HG03571 (cell line): Measurements from ENCODE around the gene S100A9.
"Not testable (repeated sequence)": the region's sequence is repeated elsewhere in the genome, so short reads cannot be mapped to it uniquely, and the experiment has no call there.

Source experiments
- ATAC-seq: cut with Tn5 transposase; IDR thresholded peaks from one replicate; pipeline ENCODE4 v1.9.1; 2021; ENCODE audit not compliant: unreplicated experiment

Gene S100A9

GRCh38 chr1:153357853-153358690, at the start of gene S100A9:
TSS of gene S100A9 (plus strand) at chr1:153357854. CDS start at chr1:153358284, 430 bp downstream.
- no peak for ATAC-seq

- ATAC-seq: no peak
Measured at GRCh38 chr1:153308540-153308939, 49.1 kb upstream of the S100A9 start.

- ATAC-seq: no peak
Measured at GRCh38 chr1:153309441-153309840, 48.2 kb upstream of the S100A9 start.

GRCh38 chr1:153310526-153310925, 47.1 kb upstream of the S100A9 start:
- ATAC-seq: no peak

- ATAC-seq: no peak
Measured at GRCh38 chr1:153312570-153313186, 45.0 kb upstream of the S100A9 start, which contains the start of gene PGLYRP3. TSS of gene PGLYRP3 (minus strand) at chr1:153312952. CDS start at chr1:153310665, 2,287 bp downstream.

GRCh38 chr1:153313288-153313687, 44.4 kb upstream of the S100A9 start:
- ATAC-seq: no peak

- ATAC-seq: not testable (repeated sequence)
Measured at GRCh38 chr1:153314388-153314787, 43.3 kb upstream of the S100A9 start.

- ATAC-seq: not testable (repeated sequence)
Measured at GRCh38 chr1:153316013-153316412, 41.6 kb upstream of the S100A9 start.

- ATAC-seq: not testable (repeated sequence)
Measured at GRCh38 chr1:153318145-153318544, 39.5 kb upstream of the S100A9 start.

GRCh38 chr1:153322568-153322967, 35.1 kb upstream of the S100A9 start:
- no peak for ATAC-seq

GRCh38 chr1:153324912-153325311, 32.7 kb upstream of the S100A9 start:
- no peak for ATAC-seq

- ATAC-seq: no peak
Measured at GRCh38 chr1:153333902-153334301, 23.8 kb upstream of the S100A9 start.

- ATAC-seq: no peak
Measured at GRCh38 chr1:153336650-153337049, 21.0 kb upstream of the S100A9 start.

- ATAC-seq: no peak
Measured at GRCh38 chr1:153337980-153338853, 19.4 kb upstream of the S100A9 start.

GRCh38 chr1:153339802-153340201, 17.9 kb upstream of the S100A9 start:
- ATAC-seq: no peak

- ATAC-seq: no peak
Measured at GRCh38 chr1:153340356-153340755, 17.3 kb upstream of the S100A9 start.

- ATAC-seq: no peak
Measured at GRCh38 chr1:153341431-153341934, 16.2 kb upstream of the S100A9 start.

- ATAC-seq: no peak
Measured at GRCh38 chr1:153342178-153342577, 15.5 kb upstream of the S100A9 start.

- no peak for ATAC-seq
Measured at GRCh38 chr1:153343040-153343681, 14.5 kb upstream of the S100A9 start.
